Measurements from ENCODE around the gene GABBR2.

The GABBR2 gene

GRCh38 chr9:98429613-98430012 lies 279.1 kb downstream of the GABBR2 start:
- Histone ChIP-seq H4K20me1 (ENCODE audit: control insufficient read depth, insufficient read depth, low read depth, low read length) (no peaks in the 10 kb centered on the region), H3K9me2 (replicated peaks; ENCODE audit: control insufficient read depth, low read length) (no peaks in the 10 kb centered on the region), H3K4me1 (ENCODE audit: control insufficient read depth, low read length) (no peaks in the 10 kb centered on the region), H3K27me3 (ENCODE audit: control insufficient read depth, low read length) (no peaks in the 10 kb centered on the region; the same call in 1 of the 2 replicates), H3K27ac (ENCODE audit: low read depth, low read length) (no peak overlapping the region), H3K4me3 (ENCODE audit: low read length) (no peak overlapping the region), H3K36me3 (ENCODE audit: control insufficient read depth, low read length) (no peaks in the 10 kb centered on the region), H3K79me2 (ENCODE audit: control insufficient read depth, low read length) (no peaks in the 10 kb centered on the region), H3K4me2 (ENCODE audit: low read length) (no peak overlapping the region), H3F3A (ENCODE audit: control insufficient read depth, insufficient read depth) (no peaks in the 10 kb centered on the region), H3K9me3 (ENCODE audit: control insufficient read depth, insufficient read depth, low read length) (no peaks in the 10 kb centered on the region)
- no peak for TF ChIP-seq CTCF (IDR thresholded peaks at IDR 0.05; ENCODE audit: low read depth, low read length, poor library complexity, severe bottlenecking)
- TF ChIP-seq EZH2phosphoT487 (IDR thresholded peaks at IDR 0.05; ENCODE audit: borderline replicate concordance, low read length): no peak

- TF ChIP-seq CTCF (IDR thresholded peaks at IDR 0.05; ENCODE audit: low read depth, low read length, poor library complexity, severe bottlenecking) (no peak), EZH2phosphoT487 (IDR thresholded peaks at IDR 0.05; ENCODE audit: borderline replicate concordance, low read length) (no peak)
- no peak overlapping the region for H3K27ac ChIP-seq (ENCODE audit: low read depth, low read length)
These were observed 280.3 kb downstream of the GABBR2 start for GRCh38 chr9:98428454-98428853.

GRCh38 chr9:98427491-98427890 lies 281.2 kb downstream of the GABBR2 start:
- Histone ChIP-seq H3K9me3 (ENCODE audit: control insufficient read depth, insufficient read depth, low read length) (no peaks in the 10 kb centered on the region), H3K4me1 (ENCODE audit: control insufficient read depth, low read length) (no peaks in the 10 kb centered on the region), H3K27me3 (ENCODE audit: control insufficient read depth, low read length) (no peaks in the 10 kb centered on the region), H3K4me3 (ENCODE audit: low read length) (no peak overlapping the region), H3F3A (ENCODE audit: control insufficient read depth, insufficient read depth) (no peaks in the 10 kb centered on the region), H3K9me2 (replicated peaks; ENCODE audit: control insufficient read depth, low read length) (no peaks in the 10 kb centered on the region), H3K36me3 (ENCODE audit: control insufficient read depth, low read length) (no peaks in the 10 kb centered on the region), H4K20me1 (ENCODE audit: control insufficient read depth, insufficient read depth, low read depth, low read length) (no peaks in the 10 kb centered on the region), H3K4me2 (ENCODE audit: low read length) (no peak overlapping the region), H3K27ac (ENCODE audit: low read depth, low read length) (no peak overlapping the region), H3K79me2 (ENCODE audit: control insufficient read depth, low read length) (no peaks in the 10 kb centered on the region)
- TF ChIP-seq EZH2phosphoT487 (IDR thresholded peaks at IDR 0.05; ENCODE audit: borderline replicate concordance, low read length) (no peak), CTCF (IDR thresholded peaks at IDR 0.05; ENCODE audit: low read depth, low read length, poor library complexity, severe bottlenecking) (no peak)

More at GRCh38 chr9:98428454-98428853, 280.3 kb downstream of the GABBR2 start:
- Histone ChIP-seq H3K9me2 (replicated peaks; ENCODE audit: control insufficient read depth, low read length) (no peaks in the 10 kb centered on the region), H4K20me1 (ENCODE audit: control insufficient read depth, insufficient read depth, low read depth, low read length) (no peaks in the 10 kb centered on the region), H3K4me1 (ENCODE audit: control insufficient read depth, low read length) (no peaks in the 10 kb centered on the region), H3F3A (ENCODE audit: control insufficient read depth, insufficient read depth) (no peaks in the 10 kb centered on the region), H3K79me2 (ENCODE audit: control insufficient read depth, low read length) (no peaks in the 10 kb centered on the region), H3K27me3 (ENCODE audit: control insufficient read depth, low read length) (no peaks in the 10 kb centered on the region; the same call in 1 of the 2 replicates), H3K4me2 (ENCODE audit: low read length) (no peak overlapping the region), H3K36me3 (ENCODE audit: control insufficient read depth, low read length) (no peaks in the 10 kb centered on the region), H3K4me3 (ENCODE audit: low read length) (no peak overlapping the region), H3K9me3 (ENCODE audit: control insufficient read depth, insufficient read depth, low read length) (no peaks in the 10 kb centered on the region)
